CD14-positive monocyte (primary cell): ENCODE measurements around the gene MBD3L2B. TPM values are rescaled to one million over a fixed set of nuclear protein-coding genes. Genes with fewer than 3 reads are reported as not detected.

Experiments
- DNase-seq, 3 donors: peaks; one replicate each; pipeline ENCODE4 v3.0.0-alpha.2; 2011 to 2022
- H2AFZ ChIP-seq: 2 replicates; pipeline ENCODE4 v1.6.0; 2012; ENCODE audit warnings: mild to moderate bottlenecking, low read depth, low read length, inconsistent platforms; ENCODE audit not compliant: insufficient read depth, poor library complexity, severe bottlenecking
- H3K27ac ChIP-seq, 2 donors: 1 replicate in 1 of 2; 2 replicates in 1 of 2; pipeline ENCODE4 v1.5.1; 2012 to 2013; ENCODE audit warnings: low read length in 2 of 2, control low read depth in 1 of 2, inconsistent platforms in 1 of 2, low read depth in 1 of 2, mild to moderate bottlenecking in 1 of 2
- H3K27me3 ChIP-seq, 2 donors: one replicate each; pipeline versions ENCODE4 v1.6.0 to v1.6.1; 2011 to 2013; ENCODE audit warnings: low read length in 2 of 2; ENCODE audit not compliant: control insufficient read depth in 2 of 2, insufficient read depth in 2 of 2
- H3K36me3 ChIP-seq, 2 donors: replicated peaks in 1 of 2; 1 replicate in 1 of 2; 2 replicates in 1 of 2; pipeline versions ENCODE4 v1.5.1 to v1.6.1; 2012 to 2013; ENCODE audit warnings: low read length in 2 of 2, control low read depth in 1 of 2, inconsistent platforms in 1 of 2, mild to moderate bottlenecking in 1 of 2; ENCODE audit not compliant: insufficient read depth in 2 of 2, control insufficient read depth in 1 of 2
- H3K4me1 ChIP-seq, 2 donors: 1 replicate in 1 of 2; 2 replicates in 1 of 2; pipeline versions ENCODE4 v1.5.1 to v1.6.1; 2012 to 2013; ENCODE audit warnings: low read length in 2 of 2, control low read depth in 1 of 2, inconsistent platforms in 1 of 2, mild to moderate bottlenecking in 1 of 2, moderate library complexity in 1 of 2; ENCODE audit not compliant: insufficient read depth in 2 of 2, control insufficient read depth in 1 of 2
- H3K4me2 ChIP-seq: replicated peaks from 2 replicates; pipeline ENCODE3; 2012; ENCODE audit warnings: low read length, moderate library complexity, mild to moderate bottlenecking; ENCODE audit not compliant: poor library complexity, severe bottlenecking; ENCODE audit errors: extremely low read depth
- H3K4me3 ChIP-seq, 3 experiments: fragments of 200-600 bp in 1 of 3; sonication (generic) in 1 of 3; replicated peaks in 1 of 3; 1 replicate in 2 of 3; 2 replicates in 1 of 3; pipeline ENCODE4 v1.5.1; 2011 to 2013; ENCODE audit warnings: low read length in 3 of 3, mild to moderate bottlenecking in 3 of 3, control low read depth in 2 of 3, low read depth in 2 of 3, inconsistent platforms in 1 of 3, moderate library complexity in 1 of 3
- H3K79me2 ChIP-seq: 2 replicates; pipeline ENCODE4 v1.6.0; 2012; ENCODE audit warnings: mild to moderate bottlenecking, control low read depth, inconsistent platforms, low read length, moderate library complexity; ENCODE audit not compliant: insufficient read depth
- H3K9ac ChIP-seq: 2 replicates; pipeline ENCODE4 v1.6.0; 2017; ENCODE audit warnings: low read length, mild to moderate bottlenecking; ENCODE audit not compliant: insufficient read depth, poor library complexity, severe bottlenecking
- H3K9me3 ChIP-seq, 2 donors: replicated peaks in 1 of 2; 1 replicate in 1 of 2; 2 replicates in 1 of 2; pipeline versions ENCODE4 v1.5.1 to v1.6.1; 2012 to 2013; ENCODE audit warnings: low read length in 2 of 2, control low read depth in 1 of 2; ENCODE audit not compliant: control insufficient read depth in 1 of 2, insufficient read depth in 1 of 2
- H4K20me1 ChIP-seq: 2 replicates; pipeline ENCODE4 v1.6.0; 2012; ENCODE audit warnings: mild to moderate bottlenecking, low read length, control low read depth, moderate library complexity; ENCODE audit not compliant: insufficient read depth
- H3K27ac Mint-ChIP-seq, 7 donors: one replicate each; pipeline ENCODE4 v1.8.0; 2020; ENCODE audit warnings: mild to moderate bottlenecking in 7 of 7, mixed read lengths in 7 of 7, moderate library complexity in 6 of 7, inconsistent platforms in 2 of 7
- H3K27me3 Mint-ChIP-seq, 3 donors: one replicate each; pipeline ENCODE4 v1.8.0; 2021 to 2022; ENCODE audit warnings: low read depth in 3 of 3, mild to moderate bottlenecking in 3 of 3, mixed read lengths in 3 of 3, moderate library complexity in 3 of 3, inconsistent platforms in 1 of 3
- H3K36me3 Mint-ChIP-seq, 2 donors: one replicate each; pipeline ENCODE4 v1.8.0; 2020; ENCODE audit warnings: mixed read lengths in 2 of 2, inconsistent platforms in 1 of 2, mild to moderate bottlenecking in 1 of 2
- H3K4me1 Mint-ChIP-seq: one replicate; pipeline ENCODE4 v1.8.0; 2020; ENCODE audit warnings: mild to moderate bottlenecking, mixed read lengths
- H3K4me3 Mint-ChIP-seq, 2 donors: one replicate each; pipeline ENCODE4 v1.8.0; 2020; ENCODE audit warnings: mild to moderate bottlenecking in 2 of 2, mixed read lengths in 2 of 2, moderate library complexity in 1 of 2
- H3K9me3 Mint-ChIP-seq, 7 donors: one replicate each; pipeline ENCODE4 v1.8.0; 2020 to 2022; ENCODE audit warnings: mixed read lengths in 7 of 7, mild to moderate bottlenecking in 6 of 7, moderate library complexity in 6 of 7, inconsistent platforms in 2 of 7
- CTCF ChIP-seq: fragments of 200-600 bp; IDR thresholded peaks from one replicate; pipeline ENCODE4 v1.8.0; 2022; ENCODE audit warnings: antibody characterized with exemption, mild to moderate bottlenecking
- WGBS: methylation state at CpG from one replicate; pipeline ENCODE4 v1.1.5; 2013; ENCODE audit warnings: missing lambda C conversion rate; ENCODE audit not compliant: insufficient coverage; 5-methylcytosine and 5-hydroxymethylcytosine counted together
- intact Hi-C, 2 donors: fragments of 100-400 bp; cut with micrococcal nuclease; formaldehyde crosslinking; loops; one replicate each; pipeline versions ENCODE4 v1.15.0 to v1.15.1; 2023
- polyA plus RNA-seq, 3 donors: library from polyadenylated mRNA; depleted of rRNA in 1 of 3; unstranded in 2 of 3; stranded (reverse) in 1 of 3; fragments of 300-500 nt in 2 of 3; fragments of >200 nt in 1 of 3; fragmentation: Illumina TruSeq in 2 of 3; gene quantifications; 1 replicate in 2 of 3; 2 replicates in 1 of 3; pipeline ENCODE4 v1.2.3, GENCODE V29; 2012 to 2021

Gene MBD3L2B
- polyA plus RNA-seq, 3 donors: not detected

GRCh38 chr19:7010722-7011593, 10.3 kb downstream of the MBD3L2B start:
- Mint-ChIP-seq H3K4me1 (peaks cover 29% of the 10 kb centered on the region), H3K27me3 (peaks cover 0 to 12% (median 4%) of the 10 kb centered on the region in 3 donors), H3K9me3 (peaks cover 0 to 9% (median 3%) of the 10 kb centered on the region in 7 donors), H3K4me3 (no peak overlapping the region), H3K27ac (no peak overlapping the region), H3K36me3 (no peaks in the 10 kb centered on the region)
- TF ChIP-seq CTCF: no peak
- no peaks in the 10 kb centered on the region for H3K36me3 ChIP-seq
- H3K27me3 ChIP-seq: no peaks in the 10 kb centered on the region
- H3K27ac ChIP-seq: no peak overlapping the region
- no peak overlapping the region for H3K4me3 ChIP-seq
- H3K4me1 ChIP-seq: peaks cover 4 to 11% of the 10 kb centered on the region in 2 donors
- no peak overlapping the region for H3K9ac ChIP-seq
- no peaks in the 10 kb centered on the region for H3K79me2 ChIP-seq
- DNase-seq: no peak
- no peaks in the 10 kb centered on the region for H3K9me3 ChIP-seq
- WGBS: 98% methylated on average over 4 of the region's 12 CpGs
- intact Hi-C loops: no loop called here
- H4K20me1 ChIP-seq: no peaks in the 10 kb centered on the region
- no peak overlapping the region for H2AFZ ChIP-seq
- H3K4me2 ChIP-seq: no peak overlapping the region

GRCh38 chr19:7007859-7008258, 13.4 kb downstream of the MBD3L2B start:
- H3K4me1 ChIP-seq: peaks cover 4 to 11% of the 10 kb centered on the region in 2 donors
- H3K9me3 ChIP-seq: no peaks in the 10 kb centered on the region
- intact Hi-C loops: no loop called here
- H2AFZ ChIP-seq: no peak overlapping the region
- no peaks in the 10 kb centered on the region for H3K27me3 ChIP-seq
- H3K4me3 ChIP-seq: no peak overlapping the region
- peak overlapping the region in 1 of 7 donors; percentile 63 for H3K27ac Mint-ChIP-seq
- H3K4me3 Mint-ChIP-seq: no peak overlapping the region
- H3K4me1 Mint-ChIP-seq: peaks cover 16% of the 10 kb centered on the region
- WGBS: 20% methylated on average over 1 of the region's 4 CpGs
- no peaks in the 10 kb centered on the region for H3K36me3 Mint-ChIP-seq
- no peaks in the 10 kb centered on the region for H3K36me3 ChIP-seq
- peaks cover 0 to 12% (median 3%) of the 10 kb centered on the region in 7 donors for H3K9me3 Mint-ChIP-seq
- no peaks in the 10 kb centered on the region for H4K20me1 ChIP-seq
- no peak overlapping the region for H3K27ac ChIP-seq
- no peak overlapping the region for H3K9ac ChIP-seq
- H3K4me2 ChIP-seq: no peak overlapping the region
- no peaks in the 10 kb centered on the region for H3K79me2 ChIP-seq
- peaks cover 0 to 6% (median 5%) of the 10 kb centered on the region in 3 donors for H3K27me3 Mint-ChIP-seq
- DNase-seq: peak in 1 of 3 donors; percentile 16
- TF ChIP-seq CTCF: no peak
